Activated T-cell treated with anti-CD3 and anti-CD28 coated beads, Interleukin-2, amount 50 U/mL, for 4 hours (primary cell): ENCODE data around the gene HSPA1L. TPM values are rescaled to one million over a fixed set of nuclear protein-coding genes. Genes with fewer than 3 reads are reported as not detected.
A peak's percentile ranks its signal among the peaks of the same experiment; 100 is the strongest.
"Not testable (repeated sequence)": the region's sequence is repeated elsewhere in the genome, so short reads cannot be mapped to it uniquely, and the experiment has no call there.

Experiments used
- ATAC-seq, 2 donors: fragments of 200-7000 bp; cut with Tn5 transposase; one replicate each; pipeline ENCODE4 v1.10.0; 2021
- DNase-seq: peaks from one replicate; pipeline ENCODE4 v3.0.0-alpha.2; 2020
- H3K27me3 Mint-ChIP-seq: one replicate; pipeline ENCODE4 v1.8.0; 2021; ENCODE audit warnings: low read depth, mixed read lengths
- H3K36me3 Mint-ChIP-seq: one replicate; pipeline ENCODE4 v1.8.0; 2022; ENCODE audit warnings: mixed read lengths; ENCODE audit not compliant: insufficient read depth
- H3K4me1 Mint-ChIP-seq: one replicate; pipeline ENCODE4 v1.8.0; 2021; ENCODE audit warnings: low read depth, mixed read lengths
- H3K4me3 Mint-ChIP-seq: one replicate; pipeline ENCODE4 v1.8.0; 2021; ENCODE audit warnings: mild to moderate bottlenecking, moderate library complexity, mixed read lengths
- H3K9me3 Mint-ChIP-seq: one replicate; pipeline ENCODE4 v1.8.0; 2021; ENCODE audit warnings: mixed read lengths
- total RNA-seq, 3 donors: library from RNA; stranded (reverse); gene quantifications; one replicate each; pipeline ENCODE4 v1.2.1, GENCODE V29; 2021

HSPA1L gene
- total RNA-seq, 3 donors from 2014 or later, result 1.6 to 1.8 (median 1.7) TPM

DNA sequence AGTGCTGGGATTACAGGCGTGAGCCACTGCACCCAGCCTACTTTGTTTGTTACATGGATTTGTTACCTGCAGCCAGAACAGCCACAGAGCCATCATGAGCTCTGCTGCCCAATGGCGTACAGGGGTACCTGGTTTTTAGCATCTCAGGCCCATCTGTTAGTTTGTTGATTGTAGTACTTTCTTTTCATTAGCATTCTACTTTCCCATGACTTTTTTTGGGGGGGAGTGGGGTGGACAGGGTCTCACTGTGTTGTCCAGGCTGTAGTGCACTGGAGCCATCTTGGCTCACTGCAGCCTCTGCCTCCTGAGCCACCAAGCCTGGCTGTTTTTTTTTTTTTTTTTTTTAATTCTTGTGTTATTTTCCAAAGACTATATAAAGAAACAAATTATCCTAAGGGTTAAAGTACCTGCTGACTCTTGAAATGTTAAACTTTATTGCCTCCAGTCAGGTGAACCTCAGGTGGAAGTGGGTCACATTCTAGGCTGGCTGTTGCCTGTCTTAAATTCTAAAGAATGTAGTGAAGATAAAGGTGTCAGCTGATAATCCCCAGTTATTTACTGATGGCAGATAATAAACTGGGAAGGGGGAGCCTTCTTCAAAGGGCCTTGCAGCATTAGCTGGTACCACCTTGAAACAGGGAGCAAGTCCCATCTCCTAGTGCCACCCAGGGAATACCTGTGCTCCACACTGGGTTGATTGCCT, 32.3 kb upstream of the HSPA1L start:
- H3K36me3 Mint-ChIP-seq, result peaks cover 3% of the 10 kb centered on the region
- no peak for ATAC-seq
- H3K4me1 Mint-ChIP-seq, result no peaks in the 10 kb centered on the region
- H3K27me3 Mint-ChIP-seq, result no peaks in the 10 kb centered on the region
- DNase-seq, result no peak
- H3K4me3 Mint-ChIP-seq, result no peak overlapping the region
- H3K9me3 Mint-ChIP-seq, result no peaks in the 10 kb centered on the region

DNA sequence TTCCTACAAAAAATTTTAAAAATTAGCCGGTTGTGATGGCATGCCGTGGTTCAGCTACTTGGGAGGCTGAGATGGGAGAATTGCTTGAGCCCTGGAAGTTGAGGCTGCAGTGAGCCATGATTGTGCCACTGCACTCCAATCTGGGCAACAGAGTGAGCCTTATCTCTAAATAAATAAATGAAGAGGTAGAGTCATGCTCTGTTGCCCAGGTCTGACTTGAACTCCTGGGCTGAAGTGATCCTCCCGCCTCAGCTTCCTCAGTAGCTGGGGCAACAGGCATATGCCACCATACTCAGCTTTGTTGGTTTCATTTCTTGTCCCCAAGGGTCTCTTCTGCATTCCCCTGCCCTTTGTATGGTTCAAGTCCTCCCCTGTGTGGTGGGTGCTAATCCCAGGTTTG, 29.4 kb upstream of the HSPA1L start:
- Mint-ChIP-seq H3K4me3 (no peak overlapping the region), H3K36me3 (peaks cover 9% of the 10 kb centered on the region), H3K27me3 (no peaks in the 10 kb centered on the region), H3K9me3 (no peaks in the 10 kb centered on the region), H3K4me1 (peaks cover under 1% of the 10 kb centered on the region)
- no peak for DNase-seq
- ATAC-seq, result no peak

DNA sequence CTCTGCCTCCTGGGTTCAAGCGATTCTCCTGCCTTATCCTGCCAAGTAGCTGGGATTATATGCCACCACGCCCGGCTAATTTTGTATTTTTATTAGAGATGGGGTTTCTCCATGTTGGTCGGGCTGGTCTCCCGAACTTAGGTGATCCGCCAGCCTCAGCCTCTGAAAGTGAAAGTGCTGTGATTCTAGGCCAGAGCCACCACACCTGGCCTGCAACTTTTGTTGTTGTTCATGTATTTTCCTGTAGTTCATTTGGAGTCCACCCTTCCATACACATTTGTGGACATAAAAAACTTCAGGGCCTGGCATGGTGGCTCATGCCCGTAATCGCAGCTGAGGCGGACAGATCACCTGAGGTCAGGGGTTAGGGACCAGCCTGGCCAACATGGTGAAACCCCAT, 27.0 kb upstream of the HSPA1L start:
- no peaks in the 10 kb centered on the region for H3K27me3 Mint-ChIP-seq
- H3K4me1 Mint-ChIP-seq, result peaks cover 12% of the 10 kb centered on the region
- peaks cover 25% of the 10 kb centered on the region for H3K36me3 Mint-ChIP-seq
- no peaks in the 10 kb centered on the region for H3K9me3 Mint-ChIP-seq
- ATAC-seq (no peak), DNase-seq (no peak)
- H3K4me3 Mint-ChIP-seq, result no peak overlapping the region

DNA sequence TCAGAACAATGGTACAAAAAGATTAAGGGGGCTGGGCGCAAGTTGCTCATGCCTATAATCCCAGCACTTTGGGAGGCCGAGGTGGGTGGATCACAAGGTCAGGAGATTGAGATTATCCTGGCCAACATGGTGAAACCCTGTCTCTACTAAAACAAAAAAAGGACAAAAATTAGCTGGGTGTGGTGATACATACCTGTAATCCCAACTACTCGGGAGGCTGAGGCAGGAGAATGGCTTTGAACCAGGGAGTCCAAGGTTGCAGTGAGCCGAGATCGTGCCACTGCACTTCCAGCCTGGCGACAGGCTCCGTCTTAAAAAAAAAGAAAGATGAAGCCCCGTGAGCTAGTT, 24.7 kb upstream of the HSPA1L start:
- H3K9me3 Mint-ChIP-seq, DNase-seq, H3K27me3 Mint-ChIP-seq, ATAC-seq: not testable (repeated sequence)
- H3K4me3 Mint-ChIP-seq, result peak overlapping the region; percentile 43
- H3K36me3 Mint-ChIP-seq, result peaks cover 42% of the 10 kb centered on the region
- H3K4me1 Mint-ChIP-seq, result peaks cover 23% of the 10 kb centered on the region

DNA sequence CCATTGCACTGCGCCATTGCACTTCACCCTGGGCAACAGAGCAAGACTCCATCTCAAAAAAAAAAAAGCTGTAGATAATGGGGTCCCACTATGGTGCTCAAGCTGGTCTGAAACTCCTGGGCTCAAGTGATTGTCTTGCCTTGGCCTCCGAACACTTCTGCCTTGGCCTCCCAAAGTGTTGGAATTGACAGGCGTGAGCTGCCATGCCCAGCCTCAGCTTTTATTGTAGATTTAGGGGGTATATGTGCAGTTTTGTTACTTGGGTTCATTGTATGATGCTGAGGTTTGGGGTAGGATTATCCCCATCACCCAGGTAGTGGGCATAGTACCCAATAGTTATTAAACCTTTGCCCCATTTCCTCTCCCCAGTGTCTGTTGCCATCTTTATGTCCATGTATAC, 23.9 kb upstream of the HSPA1L start:
- Mint-ChIP-seq H3K36me3 (peaks cover 43% of the 10 kb centered on the region), H3K4me3 (peak overlapping the region; percentile 99), H3K27me3 (no peaks in the 10 kb centered on the region), H3K9me3 (no peaks in the 10 kb centered on the region), H3K4me1 (peaks cover 26% of the 10 kb centered on the region)
- ATAC-seq (no peak), DNase-seq (no peak)

DNA sequence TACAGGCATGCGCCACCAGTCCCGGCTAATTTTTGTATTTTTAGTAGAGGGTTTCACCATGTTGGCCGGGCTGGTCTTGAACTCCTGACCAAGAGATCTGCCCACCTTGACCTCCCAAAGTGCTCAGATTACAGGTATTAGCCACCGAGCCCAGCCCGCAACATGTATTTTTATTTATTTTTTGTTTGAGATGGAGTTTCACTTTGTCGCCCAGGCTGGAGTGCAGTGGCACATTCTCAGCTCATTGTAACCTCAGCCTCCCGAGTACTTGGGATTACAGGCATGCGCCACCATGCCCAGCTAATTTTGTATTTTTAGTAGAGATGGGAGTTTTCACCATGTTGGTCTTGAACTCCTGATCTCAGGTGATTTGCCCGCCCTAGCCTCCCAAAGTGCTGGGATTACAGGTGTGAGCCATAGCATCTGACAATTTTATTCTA, 23.1 kb upstream of the HSPA1L start:
- Mint-ChIP-seq H3K4me1 (peaks cover 26% of the 10 kb centered on the region), H3K4me3 (peak overlapping the region; percentile 99), H3K36me3 (peaks cover 43% of the 10 kb centered on the region)
- not testable (repeated sequence) for ATAC-seq, DNase-seq, H3K27me3 Mint-ChIP-seq, H3K9me3 Mint-ChIP-seq

DNA sequence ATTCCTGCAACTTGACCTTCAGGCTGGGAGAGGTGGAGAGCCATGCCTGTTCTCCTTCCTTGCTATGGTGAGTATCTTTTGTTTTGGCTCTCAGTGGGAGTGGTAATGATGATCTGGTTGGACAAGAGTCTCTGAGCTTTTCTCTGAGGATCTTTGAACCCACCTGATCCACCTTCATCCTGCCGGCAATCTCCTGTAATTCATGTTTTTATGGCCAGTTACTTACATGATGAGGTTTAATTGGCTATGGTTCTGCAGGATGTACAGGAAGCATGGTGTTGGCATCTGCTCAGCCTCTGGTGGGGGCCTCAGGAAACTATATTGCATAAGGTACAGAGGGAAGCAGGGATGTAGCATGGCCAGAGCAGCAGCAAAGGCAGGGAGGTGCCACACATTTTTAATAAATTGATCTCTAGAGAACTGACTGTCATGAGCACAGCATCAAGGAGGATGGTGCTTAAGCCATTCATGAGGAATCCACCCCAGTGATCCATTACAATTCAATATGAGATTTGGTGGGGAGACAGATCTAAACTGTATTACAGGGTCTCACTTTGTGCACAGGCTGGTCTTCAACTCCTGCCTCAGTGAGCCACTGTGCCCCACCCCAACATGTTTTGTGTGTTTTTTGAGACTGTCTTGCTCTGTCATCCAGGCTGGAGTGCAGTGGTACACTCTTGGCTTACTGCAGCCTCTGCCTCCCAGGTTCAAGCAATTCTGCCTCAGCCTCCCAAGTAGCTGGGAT, 22.5 kb upstream of the HSPA1L start:
- DNase-seq (no peak), ATAC-seq (no peak)
- Mint-ChIP-seq H3K9me3 (no peaks in the 10 kb centered on the region), H3K27me3 (no peaks in the 10 kb centered on the region), H3K4me1 (peaks cover 28% of the 10 kb centered on the region), H3K4me3 (peak overlapping the region; percentile 99), H3K36me3 (peaks cover 43% of the 10 kb centered on the region)

DNA sequence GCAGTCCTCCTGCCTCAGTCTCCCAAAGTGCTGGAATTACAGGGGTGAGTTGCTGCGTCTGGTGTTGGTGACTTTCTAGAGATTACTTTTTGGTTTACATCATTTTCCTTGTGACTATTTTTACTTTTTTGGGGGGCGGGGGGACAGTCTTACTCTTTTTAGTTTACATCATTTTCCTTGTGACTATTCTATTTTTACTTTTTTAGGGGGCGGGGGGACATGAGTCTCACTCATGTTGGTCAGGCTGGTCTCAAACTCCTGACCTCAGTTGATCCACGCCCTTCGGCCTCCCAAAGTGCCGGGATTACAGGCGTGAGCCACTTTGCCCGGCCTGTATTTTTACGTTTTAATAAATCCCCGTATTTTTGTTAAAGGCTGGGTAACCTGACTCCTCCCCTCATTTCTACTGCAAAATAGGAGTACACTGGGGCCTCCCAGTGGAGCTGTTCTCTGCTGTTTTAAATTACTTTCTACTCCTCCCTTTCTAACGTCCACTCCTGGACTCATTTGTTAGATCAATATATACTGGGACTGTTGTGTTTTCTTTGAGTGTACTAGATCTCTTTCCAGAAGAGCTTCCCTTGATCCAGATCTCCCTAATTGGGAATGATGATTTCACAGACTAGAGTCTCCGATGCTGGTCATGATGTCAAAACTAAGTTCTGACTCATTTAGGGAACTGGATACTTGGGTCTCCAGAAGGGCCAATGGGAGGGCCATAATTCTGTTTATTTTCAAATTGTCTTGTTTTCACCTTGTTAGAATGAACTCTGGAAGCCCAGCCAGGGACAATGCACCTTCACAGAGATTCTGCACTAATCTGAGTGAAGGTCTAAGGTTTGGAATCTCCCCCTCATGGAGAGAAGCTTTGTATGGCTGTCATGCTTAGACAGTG, 21.6 kb upstream of the HSPA1L start:
- Mint-ChIP-seq H3K4me3 (peak overlapping the region; percentile 99), H3K36me3 (peaks cover 43% of the 10 kb centered on the region), H3K4me1 (peaks cover 28% of the 10 kb centered on the region), H3K27me3 (no peaks in the 10 kb centered on the region), H3K9me3 (no peaks in the 10 kb centered on the region)
- ATAC-seq (no peak), DNase-seq (no peak)

DNA sequence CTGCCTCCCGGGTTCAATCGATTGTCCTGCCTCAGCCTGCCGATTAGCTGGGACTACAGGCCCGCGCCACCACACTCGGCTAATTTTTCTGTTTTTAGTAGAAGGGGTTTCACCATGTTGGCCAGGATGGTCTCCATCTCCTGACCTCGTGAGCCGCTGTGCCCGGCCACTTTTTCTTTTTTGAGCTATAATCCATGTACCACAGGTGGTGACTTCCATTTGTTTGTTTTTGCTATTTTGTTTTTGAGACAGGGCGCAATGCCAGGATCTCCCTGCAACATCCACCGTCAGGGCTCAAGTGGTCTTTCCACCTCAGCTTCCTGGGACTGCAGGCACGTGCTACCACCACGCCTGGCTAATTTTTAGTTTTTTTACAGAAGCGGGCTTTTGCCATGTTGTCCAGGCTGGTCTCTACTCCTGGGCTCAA, 21.0 kb upstream of the HSPA1L start:
- peaks cover 32% of the 10 kb centered on the region for H3K4me1 Mint-ChIP-seq
- peak overlapping the region; percentile 99 for H3K4me3 Mint-ChIP-seq
- ATAC-seq, result no peak
- no peak for DNase-seq
- no peaks in the 10 kb centered on the region for H3K9me3 Mint-ChIP-seq
- peaks cover 43% of the 10 kb centered on the region for H3K36me3 Mint-ChIP-seq
- no peaks in the 10 kb centered on the region for H3K27me3 Mint-ChIP-seq

DNA sequence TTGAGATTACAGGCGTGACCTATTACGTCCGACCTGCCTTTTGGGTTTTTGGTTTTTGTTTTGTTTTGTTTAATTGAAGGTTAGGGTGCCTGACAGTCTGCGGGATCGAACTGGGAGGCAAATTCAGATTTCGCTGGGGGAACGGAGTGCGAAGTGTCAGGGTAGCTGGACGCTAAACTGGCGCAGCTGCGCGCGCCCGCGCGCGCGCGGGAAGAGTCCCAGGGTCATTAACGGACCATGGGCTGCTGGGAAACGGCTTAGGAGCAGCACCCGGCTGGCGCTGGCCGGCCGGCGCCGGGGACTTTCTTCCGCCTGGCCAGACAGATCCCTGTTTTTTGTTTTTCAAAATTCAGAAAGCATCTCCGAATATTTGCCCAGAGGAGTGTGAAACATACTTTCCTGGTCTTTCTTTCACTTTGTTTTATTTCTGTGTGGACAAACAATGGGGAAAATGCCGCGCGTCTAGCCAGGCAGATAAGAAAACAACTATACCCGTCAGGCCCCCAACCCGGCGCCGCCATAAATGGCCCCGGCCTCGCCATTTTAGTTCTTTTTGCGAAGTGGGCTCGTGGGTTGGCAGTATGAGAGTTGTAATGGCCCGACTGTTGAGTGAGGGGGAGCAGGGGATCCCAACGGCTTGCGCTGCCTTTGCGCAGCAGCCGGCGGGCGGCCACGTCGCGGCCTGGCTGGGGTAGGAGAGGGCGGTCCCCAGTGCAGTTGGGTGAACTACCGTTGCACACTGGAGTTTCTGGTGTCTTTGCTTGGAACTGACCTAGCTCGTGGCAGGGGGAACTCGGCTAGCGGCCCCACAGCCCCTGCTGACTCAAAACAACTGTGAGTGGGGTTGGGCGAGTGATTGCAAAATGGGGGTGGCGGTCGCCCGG, 19.5 kb upstream of the HSPA1L start:
- Mint-ChIP-seq H3K4me1 (peaks cover 39% of the 10 kb centered on the region), H3K9me3 (no peaks in the 10 kb centered on the region), H3K27me3 (no peaks in the 10 kb centered on the region), H3K36me3 (peaks cover 37% of the 10 kb centered on the region), H3K4me3 (peak overlapping the region; percentile 99)
- peak; percentile 73 to 75 for ATAC-seq
- peak; percentile 79 for DNase-seq

DNA sequence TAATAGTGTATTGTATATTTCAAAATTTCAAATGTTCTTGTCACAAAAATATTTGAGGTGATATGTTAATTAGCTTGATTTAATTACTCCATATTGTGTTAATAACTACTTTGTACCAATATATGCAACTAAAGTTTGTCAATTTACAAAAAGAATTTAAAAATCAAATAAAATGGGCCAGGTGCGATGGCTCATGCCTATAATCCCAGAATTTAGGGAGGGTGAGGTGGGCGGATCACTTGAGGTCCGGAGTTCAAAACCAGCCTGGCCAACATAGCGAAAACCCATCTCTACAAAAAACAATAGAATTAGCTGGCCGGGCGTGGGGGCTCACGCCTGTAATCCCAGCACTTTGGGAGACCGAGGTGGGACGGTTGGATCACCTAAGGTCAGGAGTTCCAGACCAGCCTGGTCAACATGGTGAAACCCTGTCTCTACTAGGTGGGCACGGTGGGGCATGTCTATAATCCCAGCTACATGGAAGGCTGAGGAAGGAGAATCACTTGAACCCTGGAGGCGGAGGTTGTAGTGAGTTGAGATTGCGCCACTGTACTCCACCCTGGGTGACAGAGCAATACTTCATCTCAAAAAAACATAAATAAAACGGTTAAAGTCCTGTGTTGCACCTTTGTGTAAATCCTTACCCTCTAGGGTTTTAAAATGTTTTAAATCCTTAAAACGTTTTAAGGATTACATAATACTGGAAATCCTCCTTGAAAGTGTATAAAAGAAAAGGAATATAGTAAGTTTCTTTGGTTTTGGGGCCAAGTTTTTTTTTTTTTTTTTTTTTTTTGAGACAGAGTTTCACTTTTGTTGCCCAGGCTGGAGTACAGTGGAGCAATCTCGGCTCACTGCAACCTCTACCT, 16.5 kb upstream of the HSPA1L start:
- Mint-ChIP-seq H3K27me3 (no peaks in the 10 kb centered on the region), H3K36me3 (peaks cover 15% of the 10 kb centered on the region), H3K4me1 (peaks cover 29% of the 10 kb centered on the region), H3K4me3 (peak overlapping the region; percentile 95), H3K9me3 (no peaks in the 10 kb centered on the region)
- ATAC-seq, result no peak
- DNase-seq, result no peak

DNA sequence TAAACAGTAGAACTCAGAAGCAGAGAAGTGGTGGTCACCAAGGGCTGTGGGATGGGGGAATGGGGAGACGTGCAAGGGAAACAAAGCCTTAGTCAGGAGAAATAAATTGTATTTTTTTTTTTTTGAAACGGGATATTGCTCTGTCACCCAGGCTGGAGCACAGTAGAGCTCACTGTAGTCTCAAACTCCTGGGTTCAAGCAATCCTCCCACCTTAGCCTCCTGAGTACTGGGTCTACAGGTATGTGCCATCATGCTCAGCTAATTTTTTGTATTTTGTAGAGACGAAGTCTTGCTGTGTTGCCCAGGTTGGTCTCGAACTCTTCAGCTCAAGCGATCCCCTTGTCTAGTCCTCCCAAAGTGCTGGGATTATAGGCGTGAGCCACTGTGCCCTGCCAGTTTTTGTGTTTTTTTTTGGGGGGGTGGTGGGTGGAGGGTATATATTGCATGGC, 15.8 kb upstream of the HSPA1L start:
- ATAC-seq (no peak), DNase-seq (no peak)
- Mint-ChIP-seq H3K27me3 (no peaks in the 10 kb centered on the region), H3K36me3 (peaks cover 9% of the 10 kb centered on the region), H3K4me3 (peak overlapping the region; percentile 95), H3K4me1 (peaks cover 27% of the 10 kb centered on the region), H3K9me3 (no peaks in the 10 kb centered on the region)
